ENCODE measurements around the gene PPP5C.
"Not testable (repeated sequence)": the region's sequence is repeated elsewhere in the genome, so short reads cannot be mapped to it uniquely, and the experiment has no call there.

PPP5C gene

DNA sequence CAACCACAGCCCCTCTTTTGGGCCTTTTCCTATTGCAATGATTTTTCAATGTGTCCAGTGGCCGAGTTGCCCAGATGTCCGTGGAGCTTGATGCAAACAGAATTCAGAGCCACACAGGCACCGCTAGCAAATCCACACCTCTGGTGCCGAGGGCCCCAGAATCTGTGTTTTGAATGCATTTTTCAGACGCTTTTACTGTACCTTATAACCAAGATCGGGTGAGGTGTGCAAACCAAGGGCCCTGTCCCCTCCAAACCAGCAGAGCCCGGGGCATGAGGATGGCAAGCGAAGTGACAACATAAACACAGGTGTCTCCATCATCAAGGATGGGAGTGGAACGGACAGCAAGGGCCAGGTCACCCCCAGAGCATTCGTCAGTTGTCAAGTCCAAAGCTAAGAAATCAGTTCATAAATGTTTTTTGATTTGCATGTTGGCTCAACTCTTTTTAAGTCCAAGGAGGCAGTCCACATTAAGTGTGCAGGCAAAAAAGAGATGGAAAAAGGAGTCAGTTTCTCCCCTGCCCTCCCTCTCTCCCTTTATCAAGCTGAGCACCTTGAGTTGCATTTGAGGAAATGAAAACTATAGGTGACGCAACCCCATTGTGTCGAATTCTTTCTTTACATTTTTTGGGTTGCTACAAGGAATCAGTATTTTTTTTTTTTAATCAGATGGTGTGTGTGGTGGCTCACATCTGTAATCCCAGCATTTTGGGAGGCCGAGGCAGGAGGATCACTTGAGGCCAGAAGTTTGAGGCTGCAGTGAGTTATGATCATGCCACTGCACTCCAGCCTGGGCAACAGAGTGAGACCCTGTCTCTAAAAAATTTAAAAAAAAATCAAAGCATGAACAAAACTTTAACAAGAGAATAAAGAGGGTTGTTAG lies 63.6 kb downstream of the PPP5C start:
- DNase-seq, result no peak

DNA sequence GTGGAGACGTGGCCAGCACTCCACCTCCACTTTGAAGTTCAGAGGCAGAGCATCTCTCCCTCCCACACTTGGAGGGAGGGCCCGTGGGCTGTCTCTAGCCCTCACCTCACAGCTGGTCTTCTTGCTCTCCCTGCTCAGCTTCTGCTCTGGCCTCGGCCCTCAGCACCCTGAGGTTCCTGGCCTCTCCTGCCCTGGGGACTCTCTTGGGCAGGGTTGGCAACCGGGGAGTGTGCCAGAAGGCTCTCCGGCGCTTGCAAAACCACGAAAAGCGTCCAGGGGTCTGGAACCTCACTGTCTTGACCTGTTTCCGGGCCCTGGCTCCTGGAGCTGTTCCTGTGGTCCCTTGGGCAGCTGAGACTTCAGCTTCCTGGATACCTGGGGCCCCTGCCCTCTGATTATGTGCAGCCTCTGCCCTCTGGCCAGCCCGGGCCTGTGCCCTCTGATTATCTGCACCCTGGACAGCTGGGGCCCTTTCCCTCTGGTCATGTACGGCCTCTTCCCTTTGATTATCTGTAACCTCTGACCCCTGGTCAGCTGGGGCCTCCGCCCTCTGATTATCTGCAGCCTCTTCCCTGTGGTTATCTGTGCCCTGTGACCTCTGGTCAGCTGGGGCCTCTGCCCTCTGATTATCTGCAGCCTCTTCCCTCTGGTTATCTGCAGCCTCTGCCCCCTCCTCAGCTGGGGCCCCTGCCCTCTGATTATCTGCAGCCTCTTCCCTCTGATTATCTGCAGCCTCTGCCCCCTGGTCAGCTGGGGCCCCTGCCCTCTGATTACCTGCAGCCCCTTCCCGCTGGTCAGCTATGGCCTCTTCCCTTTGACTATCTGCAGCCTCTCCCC lies 64.4 kb downstream of the PPP5C start:
- no peak for DNase-seq

GRCh38 chr19:46411925-46412649 lies 65.2 kb downstream of the PPP5C start:
- no peak for DNase-seq

GRCh38 chr19:46412650-46413261 lies 65.9 kb downstream of the PPP5C start:
- no peak for DNase-seq

GRCh38 chr19:46413262-46414031 lies 66.6 kb downstream of the PPP5C start, which contains the start of gene CCDC8:
Gene CCDC8, minus strand, starts transcription at chr19:46413564. Its CDS starts 754 bp downstream, at chr19:46412810.
- DNase-seq, result no peak

GRCh38 chr19:46414899-46415298 lies 68.0 kb downstream of the PPP5C start:
- DNase-seq, result not testable (repeated sequence)

- not testable (repeated sequence) for DNase-seq
Measured at GRCh38 chr19:46415804-46416709, 69.2 kb downstream of the PPP5C start.

- DNase-seq, result no peak
Measured at GRCh38 chr19:46420056-46420455, 73.2 kb downstream of the PPP5C start.

GRCh38 chr19:46422344-46422743 lies 75.5 kb downstream of the PPP5C start:
- no peak for DNase-seq

GRCh38 chr19:46423188-46423587 lies 76.3 kb downstream of the PPP5C start:
- no peak for DNase-seq

DNA sequence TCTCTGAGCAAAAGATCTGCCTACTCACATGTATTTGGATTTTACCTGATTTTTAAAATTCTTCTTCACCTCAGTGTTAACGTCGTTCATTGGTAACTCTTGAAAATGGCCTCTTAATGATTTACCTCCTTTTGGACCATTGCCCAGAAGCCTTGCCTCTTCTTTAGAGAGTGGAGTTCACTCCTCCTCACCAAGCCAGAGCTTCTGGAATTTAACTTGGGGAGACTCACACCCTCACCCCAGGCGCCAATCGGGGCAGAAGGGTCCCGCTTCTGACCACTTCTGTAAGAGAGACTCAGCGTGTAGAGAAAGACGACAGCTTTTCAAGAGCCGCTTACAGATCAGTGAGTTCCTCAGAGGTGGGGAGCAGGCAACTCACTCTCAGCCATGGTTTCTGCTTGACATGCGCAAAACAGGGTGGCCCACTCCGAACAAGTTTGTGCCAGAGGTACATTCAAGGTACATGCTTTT lies 79.2 kb downstream of the PPP5C start:
- no peak for DNase-seq

GRCh38 chr19:46426506-46427162 lies 79.7 kb downstream of the PPP5C start:
- DNase-seq, result no peak

DNA sequence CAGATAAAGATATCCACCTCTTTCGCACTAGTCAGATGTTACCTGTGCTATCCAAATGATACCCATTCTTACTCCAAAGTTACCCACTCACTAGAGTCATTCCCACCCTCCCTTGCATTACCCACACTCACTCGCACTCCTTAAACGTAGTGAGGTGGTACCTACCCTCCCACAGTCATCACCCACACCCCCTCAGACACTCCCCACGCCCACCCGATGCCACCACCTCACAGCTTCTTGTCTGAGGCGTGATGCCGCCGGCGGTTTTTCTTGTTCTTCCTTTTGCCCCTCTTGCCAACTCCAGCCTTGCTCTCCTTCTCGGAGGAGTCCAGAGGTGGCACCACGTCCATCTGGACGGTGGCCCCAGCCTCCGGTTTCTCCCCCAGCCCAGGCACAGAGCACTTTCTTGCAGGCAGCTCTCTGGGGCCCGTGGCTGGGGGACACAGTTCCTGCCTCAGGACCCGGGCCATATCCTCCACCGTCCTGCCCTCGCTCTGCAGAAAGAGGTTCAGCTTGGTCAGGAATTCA lies 80.7 kb downstream of the PPP5C start:
- no peak for DNase-seq

GRCh38 chr19:46428239-46429135 lies 81.6 kb downstream of the PPP5C start, which contains the start of gene PNMA8C:
Gene PNMA8C, minus strand, starts transcription at chr19:46428936. Its CDS starts 577 bp downstream, at chr19:46428359.
- DNase-seq, result no peak

DNA sequence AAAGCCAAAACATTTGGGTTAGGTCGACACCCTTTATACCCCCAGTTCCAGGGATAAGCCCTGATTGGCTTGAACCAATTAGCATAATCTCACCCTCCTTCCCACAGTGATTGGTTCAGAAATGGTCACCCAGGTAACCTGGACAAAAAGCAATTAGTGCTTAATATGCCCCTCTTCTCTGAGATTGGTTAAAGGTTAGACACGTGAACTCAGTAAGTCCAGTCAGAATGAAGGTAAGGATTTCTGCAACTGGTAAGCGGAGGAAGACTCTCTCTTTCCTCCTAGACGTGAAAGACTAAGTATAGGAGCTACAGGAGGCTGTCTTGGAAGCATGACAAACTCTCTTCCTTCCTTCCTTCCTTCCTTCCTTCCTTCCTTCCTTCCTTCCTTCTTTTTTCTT lies 83.1 kb downstream of the PPP5C start:
- DNase-seq, result no peak

DNA sequence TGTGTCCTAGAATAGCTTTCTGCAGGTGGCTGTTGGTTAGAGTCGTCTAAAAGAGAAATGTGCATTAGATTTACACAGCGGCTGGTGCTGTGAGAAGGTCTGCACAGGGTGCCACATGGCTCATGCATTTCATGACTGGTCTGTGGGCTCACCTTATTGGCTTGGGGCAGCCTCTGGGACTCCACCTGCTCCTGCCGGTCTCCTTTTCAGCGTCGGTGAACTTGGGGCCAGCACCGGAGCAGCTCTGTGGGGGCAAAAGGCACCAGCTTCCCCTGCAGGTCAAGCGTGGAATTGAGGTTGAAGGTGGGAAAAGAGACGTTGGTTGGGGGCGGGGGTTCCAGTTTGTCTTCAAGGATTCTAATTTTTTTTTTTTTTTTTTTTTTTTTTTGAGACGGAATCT lies 84.9 kb downstream of the PPP5C start:
- no peak for DNase-seq

- DNase-seq, result not testable (repeated sequence)
Measured at GRCh38 chr19:46433470-46433869, 86.6 kb downstream of the PPP5C start.

DNA sequence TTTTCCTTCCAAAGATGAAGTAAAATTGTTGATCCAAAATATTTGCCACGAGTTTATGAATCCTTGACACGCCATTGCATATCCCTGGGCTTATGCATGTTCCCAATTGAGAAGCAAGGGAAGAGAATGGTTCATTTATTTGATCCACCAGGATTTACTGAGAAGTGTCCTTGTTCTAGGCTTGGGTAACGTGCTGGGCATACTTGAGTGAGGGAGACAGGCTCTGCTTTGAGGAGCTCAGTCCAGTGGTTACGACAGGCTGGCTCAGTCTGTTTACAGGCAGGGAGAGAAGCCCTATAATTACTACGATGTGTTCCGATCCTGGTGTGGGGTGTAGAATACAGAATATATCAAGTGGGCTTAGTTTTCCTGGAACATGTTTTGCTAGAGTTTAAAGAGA lies 88.1 kb downstream of the PPP5C start:
- no peak for DNase-seq
